ENCODE results near the gene LRRC70. TPM values are rescaled to one million over a fixed set of nuclear protein-coding genes. Genes with fewer than 3 reads are reported as not detected.

The LRRC70 gene
- total RNA-seq, 1 donor from 2014 or later = 0.79 TPM

GRCh38 chr5:62593331-62593730 lies 14.7 kb downstream of the LRRC70 start:
- no peaks in the 10 kb centered on the region for H3K4me1 ChIP-seq
- H3K9me3 Mint-ChIP-seq = no peaks in the 10 kb centered on the region
- H3K4me3 Mint-ChIP-seq = no peak overlapping the region
- no peaks in the 10 kb centered on the region for H4K20me1 ChIP-seq (ENCODE audit: low read depth)
- no peaks in the 10 kb centered on the region for H3F3A ChIP-seq (ENCODE audit: low read depth)
- H3K27ac Mint-ChIP-seq = no peak overlapping the region
- TF ChIP-seq EZH2 (IDR thresholded peaks at IDR 0.05) (no peak), EZH2phosphoT487 (IDR thresholded peaks at IDR 0.05) (no peak)
- TF ChIP-seq, protein P1, sequence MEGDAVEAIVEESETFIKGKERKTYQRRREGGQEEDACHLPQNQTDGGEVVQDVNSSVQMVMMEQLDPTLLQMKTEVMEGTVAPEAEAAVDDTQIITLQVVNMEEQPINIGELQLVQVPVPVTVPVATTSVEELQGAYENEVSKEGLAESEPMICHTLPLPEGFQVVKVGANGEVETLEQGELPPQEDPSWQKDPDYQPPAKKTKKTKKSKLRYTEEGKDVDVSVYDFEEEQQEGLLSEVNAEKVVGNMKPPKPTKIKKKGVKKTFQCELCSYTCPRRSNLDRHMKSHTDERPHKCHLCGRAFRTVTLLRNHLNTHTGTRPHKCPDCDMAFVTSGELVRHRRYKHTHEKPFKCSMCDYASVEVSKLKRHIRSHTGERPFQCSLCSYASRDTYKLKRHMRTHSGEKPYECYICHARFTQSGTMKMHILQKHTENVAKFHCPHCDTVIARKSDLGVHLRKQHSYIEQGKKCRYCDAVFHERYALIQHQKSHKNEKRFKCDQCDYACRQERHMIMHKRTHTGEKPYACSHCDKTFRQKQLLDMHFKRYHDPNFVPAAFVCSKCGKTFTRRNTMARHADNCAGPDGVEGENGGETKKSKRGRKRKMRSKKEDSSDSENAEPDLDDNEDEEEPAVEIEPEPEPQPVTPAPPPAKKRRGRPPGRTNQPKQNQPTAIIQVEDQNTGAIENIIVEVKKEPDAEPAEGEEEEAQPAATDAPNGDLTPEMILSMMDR (IDR thresholded peaks at IDR 0.05) = no peak
- no peak for DNase-seq (ENCODE audit: low spot score)
- no peaks in the 10 kb centered on the region for H3K9me3 ChIP-seq (ENCODE audit: low read depth)
- no peak overlapping the region for H2AFZ ChIP-seq (replicated peaks)
- no peak overlapping the region for H3K4me3 ChIP-seq
- peaks cover 20% of the 10 kb centered on the region for H3K36me3 Mint-ChIP-seq
- no peaks in the 10 kb centered on the region for H3K27me3 Mint-ChIP-seq (ENCODE audit: insufficient read depth, low read depth)
- H3K9ac ChIP-seq = no peak overlapping the region
- no peaks in the 10 kb centered on the region for H3K79me2 ChIP-seq (ENCODE audit: low read depth)
- no peaks in the 10 kb centered on the region for H3K4me1 Mint-ChIP-seq
- no peaks in the 10 kb centered on the region for H3K27me3 ChIP-seq
- peaks cover 9% of the 10 kb centered on the region for H3K36me3 ChIP-seq
- H3K4me2 ChIP-seq = no peak overlapping the region
- no peak overlapping the region for H3K27ac ChIP-seq

DNA sequence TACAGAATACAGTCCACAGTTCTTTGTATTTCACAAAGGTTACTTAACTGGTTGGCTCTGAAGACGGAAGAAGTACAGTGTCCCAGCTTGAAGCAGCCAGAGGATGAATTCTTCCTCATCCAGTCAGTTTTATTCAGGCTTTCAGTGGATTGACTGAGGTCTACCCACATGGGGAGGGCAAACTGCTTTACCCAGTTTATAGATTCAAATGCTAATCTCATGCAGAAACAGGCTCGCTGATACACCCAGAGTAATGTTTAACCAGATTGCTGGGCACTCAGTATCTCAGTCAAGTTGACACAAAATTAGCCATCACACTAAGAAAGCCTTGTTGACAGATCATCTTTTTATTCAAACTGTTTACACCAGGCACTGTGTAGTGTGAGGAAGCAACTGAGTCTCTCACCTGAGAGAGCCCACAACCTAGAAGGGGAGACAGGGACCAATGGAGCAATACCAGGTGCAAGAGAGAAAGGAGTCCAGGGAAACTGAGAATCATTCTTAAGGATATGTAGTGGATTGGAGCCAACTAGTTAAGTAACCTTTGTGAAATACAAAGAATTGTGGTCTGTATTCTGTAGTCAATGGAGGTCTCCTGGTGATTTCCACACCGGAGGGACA lies 15.9 kb downstream of the LRRC70 start:
- no peak overlapping the region for H3K27ac Mint-ChIP-seq
- H3K27ac ChIP-seq = no peak overlapping the region

DNA sequence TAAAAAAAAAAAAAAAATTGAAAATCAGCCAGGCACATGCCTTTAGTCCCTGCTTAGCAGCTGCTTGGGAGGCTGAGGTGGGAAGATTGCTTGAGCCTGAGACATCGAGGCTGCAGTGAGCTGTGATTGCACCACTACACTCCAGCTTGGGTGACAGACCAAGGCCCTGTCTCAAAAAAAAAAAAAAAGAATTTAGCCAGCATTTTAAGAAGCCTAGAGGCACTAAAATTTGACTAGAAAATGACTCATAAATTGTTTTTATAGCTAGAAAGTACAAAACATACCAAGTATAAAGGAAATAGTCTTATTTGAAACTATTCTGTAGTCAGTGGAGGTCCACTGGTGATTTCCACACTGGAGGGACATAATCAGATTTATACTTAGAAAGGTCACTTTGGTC lies 17.5 kb downstream of the LRRC70 start:
- Mint-ChIP-seq H3K4me1 (no peaks in the 10 kb centered on the region), H3K36me3 (peaks cover 17% of the 10 kb centered on the region), H3K27ac (no peak overlapping the region), H3K27me3 (ENCODE audit: insufficient read depth, low read depth) (no peaks in the 10 kb centered on the region), H3K9me3 (no peaks in the 10 kb centered on the region), H3K4me3 (no peak overlapping the region)
- no peak overlapping the region for H2AFZ ChIP-seq (replicated peaks)
- peaks cover 8% of the 10 kb centered on the region for H3K36me3 ChIP-seq
- no peak overlapping the region for H3K9ac ChIP-seq
- H3K4me1 ChIP-seq = no peaks in the 10 kb centered on the region
- no peak for TF ChIP-seq EZH2 (IDR thresholded peaks at IDR 0.05)
- TF ChIP-seq, protein P1 (IDR thresholded peaks at IDR 0.05) = no peak
- DNase-seq (ENCODE audit: low spot score) = no peak
- H3K9me3 ChIP-seq (ENCODE audit: low read depth) = no peaks in the 10 kb centered on the region
- H3K4me3 ChIP-seq = no peak overlapping the region
- H3F3A ChIP-seq (ENCODE audit: low read depth) = no peaks in the 10 kb centered on the region
- H3K27me3 ChIP-seq = no peaks in the 10 kb centered on the region
- no peaks in the 10 kb centered on the region for H3K79me2 ChIP-seq (ENCODE audit: low read depth)
- H3K27ac ChIP-seq = no peak overlapping the region
- H3K4me2 ChIP-seq = no peak overlapping the region
- H4K20me1 ChIP-seq (ENCODE audit: low read depth) = no peaks in the 10 kb centered on the region

More for the DNA sequence above, 15.9 kb downstream of the LRRC70 start:
- Mint-ChIP-seq H3K36me3 (peaks cover 17% of the 10 kb centered on the region), H3K27me3 (ENCODE audit: insufficient read depth, low read depth) (no peaks in the 10 kb centered on the region), H3K4me3 (no peak overlapping the region), H3K4me1 (no peaks in the 10 kb centered on the region), H3K9me3 (no peaks in the 10 kb centered on the region)
- Histone ChIP-seq H2AFZ (replicated peaks) (no peak overlapping the region), H3K4me1 (no peaks in the 10 kb centered on the region), H3K4me2 (no peak overlapping the region), H3K79me2 (ENCODE audit: low read depth) (no peaks in the 10 kb centered on the region), H3K36me3 (peaks cover 9% of the 10 kb centered on the region), H4K20me1 (ENCODE audit: low read depth) (no peaks in the 10 kb centered on the region), H3F3A (ENCODE audit: low read depth) (no peaks in the 10 kb centered on the region), H3K9ac (no peak overlapping the region), H3K9me3 (ENCODE audit: low read depth) (no peaks in the 10 kb centered on the region), H3K4me3 (no peak overlapping the region), H3K27me3 (no peaks in the 10 kb centered on the region)
- DNase-seq (ENCODE audit: low spot score) = no peak
- TF ChIP-seq, protein P1 (IDR thresholded peaks at IDR 0.05) = no peak

All from neural progenitor cell (in vitro differentiated cells).